B cell (primary cell): ENCODE results near the gene PSME3. TPM values are rescaled to one million over a fixed set of nuclear protein-coding genes. Genes with fewer than 3 reads are reported as not detected.

ENCODE experiments used
- ATAC-seq: fragments of 200-7000 bp; cut with Tn5 transposase; one replicate; pipeline ENCODE4 v1.10.0; 2021; ENCODE audit warnings: low read depth, mild to moderate bottlenecking, moderate number of reproducible peaks, moderate library complexity
- CTCF ChIA-PET: fragments of 350-600 bp; sonication (Branson Sonifier 250); formaldehyde crosslinking; loops from one replicate; lab custom pipeline; 2021; ENCODE audit warnings: antibody characterized with exemption, inconsistent platforms; lab: Charles Lee
- POLR2A ChIA-PET: fragments of 350-600 bp; sonication (Branson Sonifier 250); formaldehyde crosslinking; loops from one replicate; lab custom pipeline; 2021; ENCODE audit warnings: antibody characterized with exemption; lab: Charles Lee
- DNase-seq: peaks from one replicate; pipeline ENCODE4 v3.0.0; 2013
- H2AFZ ChIP-seq: 2 replicates; pipeline ENCODE4 v1.6.1; 2012; ENCODE audit warnings: mild to moderate bottlenecking, low read depth, low read length; ENCODE audit not compliant: insufficient read depth, poor library complexity, severe bottlenecking
- H3K27ac ChIP-seq, 2 donors: 1 replicate in 1 of 2; 2 replicates in 1 of 2; pipeline ENCODE4 v1.5.1; 2012 to 2013; ENCODE audit warnings: low read length in 2 of 2, mild to moderate bottlenecking in 2 of 2, moderate library complexity in 1 of 2
- H3K27me3 ChIP-seq, 4 experiments: fragments of 200-600 bp in 1 of 4; sonication (generic) in 1 of 4; replicated peaks in 1 of 4; 1 replicate in 2 of 4; 2 replicates in 2 of 4; pipeline versions ENCODE4 v1.6.1 to v1.7.0; 2013 to 2016; ENCODE audit warnings: low read length in 3 of 4, mild to moderate bottlenecking in 2 of 4, mixed read lengths in 1 of 4, moderate library complexity in 1 of 4; ENCODE audit not compliant: insufficient read depth in 4 of 4, control insufficient read depth in 3 of 4; ENCODE audit errors: control extremely low read depth in 1 of 4
- H3K36me3 ChIP-seq, 2 experiments: replicated peaks in 1 of 2; 1 replicate in 1 of 2; 2 replicates in 1 of 2; pipeline versions ENCODE4 v1.6.1 to v1.7.1; 2013; ENCODE audit warnings: low read length in 1 of 2; ENCODE audit not compliant: insufficient read depth in 2 of 2, control insufficient read depth in 1 of 2; ENCODE audit errors: control extremely low read depth in 1 of 2, extremely low read depth in 1 of 2
- H3K4me1 ChIP-seq, 2 donors: fragments of 200-600 bp in 1 of 2; sonication (generic) in 1 of 2; 1 replicate in 1 of 2; 2 replicates in 1 of 2; pipeline versions ENCODE4 v1.5.1 to v1.6.1; 2013 to 2017; ENCODE audit warnings: low read length in 2 of 2; ENCODE audit not compliant: control insufficient read depth in 2 of 2, insufficient read depth in 2 of 2
- H3K4me2 ChIP-seq: replicated peaks from 2 replicates; pipeline ENCODE3; 2012; ENCODE audit warnings: mild to moderate bottlenecking, low read depth, low read length; ENCODE audit not compliant: poor library complexity, severe bottlenecking
- H3K4me3 ChIP-seq, 5 experiments: fragments of 200-600 bp in 1 of 5; sonication (generic) in 1 of 5; 1 replicate in 3 of 5; 2 replicates in 2 of 5; pipeline versions ENCODE4 v1.5.1 to v1.7.0; 2011 to 2016; ENCODE audit warnings: low read length in 4 of 5, mild to moderate bottlenecking in 4 of 5, low read depth in 2 of 5, control low read depth in 1 of 5, moderate library complexity in 1 of 5; ENCODE audit not compliant: insufficient read depth in 1 of 5; ENCODE audit errors: control extremely low read depth in 1 of 5, extremely low read depth in 1 of 5
- H3K79me2 ChIP-seq: fragments of 200-600 bp; sonication (generic); one replicate; pipeline ENCODE4 v1.6.0; 2016; ENCODE audit warnings: low read length; ENCODE audit not compliant: control insufficient read depth, insufficient read depth
- H3K9ac ChIP-seq: fragments of 200-600 bp; sonication (generic); 2 replicates; pipeline ENCODE4 v1.6.1; 2017; ENCODE audit warnings: mild to moderate bottlenecking, low read length, moderate library complexity
- H3K9me3 ChIP-seq, 3 donors: one replicate each; pipeline versions ENCODE4 v1.6.1 to v1.7.1; 2013; ENCODE audit warnings: low read length in 2 of 3; ENCODE audit not compliant: control insufficient read depth in 2 of 3, insufficient read depth in 1 of 3; ENCODE audit errors: control extremely low read depth in 1 of 3
- H4K20me1 ChIP-seq: 2 replicates; pipeline ENCODE4 v1.6.0; 2012; ENCODE audit warnings: mild to moderate bottlenecking, low read length; ENCODE audit not compliant: insufficient read depth, control insufficient read depth, poor library complexity, severe bottlenecking
- H3K27ac Mint-ChIP-seq: one replicate; pipeline ENCODE4 v1.8.0; 2021; ENCODE audit warnings: mixed read lengths
- H3K27me3 Mint-ChIP-seq: one replicate; pipeline ENCODE4 v1.8.0; 2021; ENCODE audit warnings: mixed read lengths
- H3K4me1 Mint-ChIP-seq: one replicate; pipeline ENCODE4 v1.8.0; 2021; ENCODE audit warnings: mixed read lengths
- H3K4me3 Mint-ChIP-seq: one replicate; pipeline ENCODE4 v1.8.0; 2021; ENCODE audit warnings: mixed read lengths
- H3K9me3 Mint-ChIP-seq: one replicate; pipeline ENCODE4 v1.8.0; 2022; ENCODE audit warnings: mixed read lengths; ENCODE audit not compliant: insufficient read depth
- EZH2 ChIP-seq: IDR thresholded peaks from 2 replicates; pipeline ENCODE4 v1.6.1; 2012; ENCODE audit warnings: borderline replicate concordance, low read depth, mild to moderate bottlenecking, moderate library complexity, low read length; ENCODE audit not compliant: insufficient read depth, poor library complexity, severe bottlenecking
- WGBS: methylation state at CpG from one replicate; pipeline ENCODE4 v1.1.5; 2013; ENCODE audit warnings: missing lambda C conversion rate; ENCODE audit not compliant: insufficient coverage; 5-methylcytosine and 5-hydroxymethylcytosine counted together
- intact Hi-C: fragments of 100-400 bp; cut with micrococcal nuclease; formaldehyde crosslinking; loops from one replicate; pipeline ENCODE4 v1.10.0; 2022
- polyA plus RNA-seq: library from polyadenylated mRNA; depleted of rRNA; stranded (reverse); fragments of >200 nt; gene quantifications from 2 replicates; pipeline ENCODE4 v1.2.3, GENCODE V29; 2012
- total RNA-seq, 2 donors: library from RNA; stranded (reverse); fragments of 120-200 nt in 1 of 2; gene quantifications; 1 replicate in 1 of 2; 2 replicates in 1 of 2; pipeline versions ENCODE4 v1.2.3 to v1.2.4, GENCODE V29; 2013 to 2022
- TF ChIP-seq, protein P1 (sequence below): fragments of 200-600 bp; IDR thresholded peaks from one replicate; pipeline ENCODE4 v1.8.0; 2022; ENCODE audit warnings: antibody characterized with exemption, mild to moderate bottlenecking

The PSME3 gene
- total and polyA plus RNA-seq, 2 donors (not counting 1 experiment from before 2014, with no cell fraction given), result 43.4 to 76.2 TPM

DNA sequence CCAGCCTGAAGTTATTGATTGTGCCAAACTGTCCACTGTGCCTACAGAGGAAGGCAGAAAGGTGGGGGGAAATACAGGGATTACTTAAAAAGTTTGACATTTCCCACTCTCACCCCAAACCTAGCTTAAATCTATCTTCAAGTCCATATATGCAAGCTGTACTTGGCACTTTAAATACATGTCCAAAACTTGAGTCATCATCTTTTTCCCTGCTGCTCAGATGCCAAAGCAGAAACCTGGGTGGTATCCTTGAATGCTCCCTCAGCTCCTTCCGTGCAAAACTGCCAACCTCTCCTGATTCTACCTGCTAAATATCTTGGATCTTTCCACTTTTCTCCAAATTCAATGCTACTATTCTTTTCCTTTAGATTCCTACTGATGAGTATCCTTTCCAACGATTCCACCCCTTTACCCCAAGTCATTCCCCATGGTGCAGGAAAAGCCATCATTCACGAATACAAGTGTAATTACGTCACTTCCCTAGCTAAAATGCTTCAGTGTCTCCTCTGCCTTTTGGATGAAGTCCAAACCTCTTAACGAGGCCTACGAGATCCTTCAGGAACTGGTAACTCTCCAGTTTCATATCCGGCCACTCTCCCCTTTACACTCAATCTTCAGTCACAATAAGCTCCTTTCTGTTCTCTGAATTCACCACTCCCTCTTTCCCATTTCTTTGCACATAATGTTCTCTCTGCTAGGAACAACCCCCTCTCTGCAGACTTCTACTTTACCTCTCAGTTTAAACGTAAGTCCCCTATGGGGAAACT is 18.4 kb upstream of the PSME3 start:
- Mint-ChIP-seq H3K9me3 (no peaks in the 10 kb centered on the region), H3K4me3 (no peak overlapping the region), H3K27me3 (no peaks in the 10 kb centered on the region), H3K27ac (no peak overlapping the region), H3K4me1 (peaks cover 2% of the 10 kb centered on the region)
- H3K79me2 ChIP-seq, result peaks cover 14% of the 10 kb centered on the region
- H4K20me1 ChIP-seq, result peaks cover 5% of the 10 kb centered on the region
- H3K27ac ChIP-seq, result no peak overlapping the region
- POLR2A ChIA-PET, result interaction anchor here (0.6 kb wide), 1 partner anchor 48 kb away, joined by 4 read pairs; no protein-coding TSS in a partner anchor
- intact Hi-C loops, result no loop called here
- WGBS, result 98% methylated on average over 8 of the region's 8 CpGs
- H3K36me3 ChIP-seq, result peaks cover 7 to 72% of the 10 kb centered on the region in 2 experiments
- no peak overlapping the region for H3K4me2 ChIP-seq
- H3K9ac ChIP-seq, result no peak overlapping the region
- DNase-seq (no peak), ATAC-seq (no peak)
- CTCF ChIA-PET, result interaction anchor here (0.6 to 1.7 kb wide), 2 partner anchors 9 to 24 kb away, joined by 3 to 9 read pairs; partner anchors contain the start of gene BECN1
- TF ChIP-seq, protein P1, sequence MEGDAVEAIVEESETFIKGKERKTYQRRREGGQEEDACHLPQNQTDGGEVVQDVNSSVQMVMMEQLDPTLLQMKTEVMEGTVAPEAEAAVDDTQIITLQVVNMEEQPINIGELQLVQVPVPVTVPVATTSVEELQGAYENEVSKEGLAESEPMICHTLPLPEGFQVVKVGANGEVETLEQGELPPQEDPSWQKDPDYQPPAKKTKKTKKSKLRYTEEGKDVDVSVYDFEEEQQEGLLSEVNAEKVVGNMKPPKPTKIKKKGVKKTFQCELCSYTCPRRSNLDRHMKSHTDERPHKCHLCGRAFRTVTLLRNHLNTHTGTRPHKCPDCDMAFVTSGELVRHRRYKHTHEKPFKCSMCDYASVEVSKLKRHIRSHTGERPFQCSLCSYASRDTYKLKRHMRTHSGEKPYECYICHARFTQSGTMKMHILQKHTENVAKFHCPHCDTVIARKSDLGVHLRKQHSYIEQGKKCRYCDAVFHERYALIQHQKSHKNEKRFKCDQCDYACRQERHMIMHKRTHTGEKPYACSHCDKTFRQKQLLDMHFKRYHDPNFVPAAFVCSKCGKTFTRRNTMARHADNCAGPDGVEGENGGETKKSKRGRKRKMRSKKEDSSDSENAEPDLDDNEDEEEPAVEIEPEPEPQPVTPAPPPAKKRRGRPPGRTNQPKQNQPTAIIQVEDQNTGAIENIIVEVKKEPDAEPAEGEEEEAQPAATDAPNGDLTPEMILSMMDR, result no peak
- no peak for TF ChIP-seq EZH2
- no peaks in the 10 kb centered on the region for H3K4me1 ChIP-seq
- H3K4me3 ChIP-seq, result no peak overlapping the region
- H3K9me3 ChIP-seq, result no peaks in the 10 kb centered on the region
- H3K27me3 ChIP-seq, result no peaks in the 10 kb centered on the region
- no peak overlapping the region for H2AFZ ChIP-seq

DNA sequence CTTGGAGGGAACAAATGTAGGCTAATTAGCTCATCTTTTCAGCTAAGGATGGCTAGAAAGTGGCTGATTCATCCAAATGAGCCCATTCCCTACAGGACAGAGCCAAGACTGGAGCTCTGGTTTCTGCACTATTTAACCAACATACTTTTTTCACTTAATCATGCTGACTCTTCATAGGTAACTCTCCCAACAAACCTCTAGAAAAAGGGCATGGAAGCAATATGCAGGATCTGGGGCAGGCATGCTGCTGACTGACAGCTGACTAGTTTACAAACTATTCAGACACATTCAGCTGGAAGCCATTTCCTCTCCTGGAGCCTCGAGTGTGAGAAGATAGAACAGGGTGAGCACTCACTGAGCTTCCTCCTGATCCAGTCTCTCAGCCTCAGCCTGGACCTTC is 15.3 kb upstream of the PSME3 start:
- Histone ChIP-seq H3K4me1 (peaks cover 0 to 2% of the 10 kb centered on the region in 2 donors), H3K9me3 (no peaks in the 10 kb centered on the region), H3K27me3 (no peaks in the 10 kb centered on the region), H3K9ac (no peak overlapping the region), H3K4me3 (no peak overlapping the region), H4K20me1 (peaks cover 10% of the 10 kb centered on the region), H2AFZ (no peak overlapping the region), H3K27ac (no peak overlapping the region), H3K36me3 (peaks cover 6 to 71% of the 10 kb centered on the region in 2 experiments), H3K4me2 (no peak overlapping the region), H3K79me2 (peaks cover 35% of the 10 kb centered on the region)
- TF ChIP-seq EZH2, result no peak
- TF ChIP-seq, protein P1, result no peak
- ATAC-seq (no peak), DNase-seq (no peak)
- intact Hi-C loops, result no loop called here
- Mint-ChIP-seq H3K4me3 (no peak overlapping the region), H3K9me3 (no peaks in the 10 kb centered on the region), H3K27ac (no peak overlapping the region), H3K4me1 (peaks cover 11% of the 10 kb centered on the region), H3K27me3 (no peaks in the 10 kb centered on the region)
- ChIA-PET CTCF (interaction anchor here (0.8 to 1.1 kb wide), 2 partner anchors 10 to 26 kb away, joined by 3 read pairs; no protein-coding TSS in a partner anchor), POLR2A (interaction anchor here (0.5 kb wide), 1 partner anchor 221 kb away, joined by 3 read pairs; no protein-coding TSS in a partner anchor)
- WGBS, result 100% methylated on average over 1 of the region's 1 CpG
